CD4-positive, alpha-beta T cell treated with Interleukin-2 at 100 ng/mL for 4 hours (primary cell): ENCODE measurements around the gene KLC4.
"Not testable (repeated sequence)": the region's sequence is repeated elsewhere in the genome, so short reads cannot be mapped to it uniquely, and the experiment has no call there.

Experiments used
- DNase-seq: peaks from one replicate; pipeline ENCODE4 v3.0.0-alpha.2; 2020; ENCODE audit warnings: low spot score

KLC4 gene

GRCh38 chr6:43070028-43070632 is 10.7 kb downstream of the KLC4 start:
- DNase-seq = peak; percentile 22

- no peak for DNase-seq
These were observed 15.6 kb downstream of the KLC4 start for GRCh38 chr6:43074847-43075669.

GRCh38 chr6:43075670-43076463 is 16.4 kb downstream of the KLC4 start, which contains the start of gene PTK7:
PTK7 (plus strand) TSS chr6:43076314; CDS start chr6:43076489, 175 bp downstream.
- DNase-seq = no peak

- DNase-seq = no peak
These were observed 17.3 kb downstream of the KLC4 start for GRCh38 chr6:43076464-43077332.

- DNase-seq = no peak
These were observed 17.9 kb downstream of the KLC4 start for GRCh38 chr6:43077333-43077809.

GRCh38 chr6:43077981-43078511 is 18.6 kb downstream of the KLC4 start:
- no peak for DNase-seq

GRCh38 chr6:43078691-43079090 is 19.3 kb downstream of the KLC4 start:
- DNase-seq = no peak

- DNase-seq = no peak
These were observed 21.6 kb downstream of the KLC4 start for GRCh38 chr6:43081043-43081442.

GRCh38 chr6:43081922-43082321 is 22.5 kb downstream of the KLC4 start:
- not testable (repeated sequence) for DNase-seq

- no peak for DNase-seq
These were observed 23.6 kb downstream of the KLC4 start for GRCh38 chr6:43082806-43083655.

GRCh38 chr6:43086022-43086658 is 26.7 kb downstream of the KLC4 start:
- DNase-seq = no peak

- DNase-seq = no peak
These were observed 29.2 kb downstream of the KLC4 start for GRCh38 chr6:43088654-43089056.

- DNase-seq = no peak
These were observed 30.0 kb downstream of the KLC4 start for GRCh38 chr6:43089467-43089866.

GRCh38 chr6:43089874-43090558 is 30.6 kb downstream of the KLC4 start:
- no peak for DNase-seq

GRCh38 chr6:43090559-43090956 is 31.1 kb downstream of the KLC4 start:
- no peak for DNase-seq

- DNase-seq = no peak
These were observed 31.6 kb downstream of the KLC4 start for GRCh38 chr6:43091020-43091419.

GRCh38 chr6:43091436-43091991 is 32.1 kb downstream of the KLC4 start:
- DNase-seq = no peak

- DNase-seq = no peak
These were observed 33.2 kb downstream of the KLC4 start for GRCh38 chr6:43092635-43093034.
